GM21526 (cell line): ENCODE results near the gene SPESP1.
"Not testable (repeated sequence)": the region's sequence is repeated elsewhere in the genome, so short reads cannot be mapped to it uniquely, and the experiment has no call there.

ENCODE experiments used
- ATAC-seq: cut with Tn5 transposase; IDR thresholded peaks from one replicate; pipeline ENCODE4 v1.9.1; 2021; ENCODE audit warnings: moderate library complexity; ENCODE audit not compliant: unreplicated experiment, low FRiP score

Gene SPESP1

GRCh38 chr15:68958597-68958996 is 28.3 kb downstream of the SPESP1 start:
- ATAC-seq, result no peak

- ATAC-seq, result no peak
These were observed 32.1 kb downstream of the SPESP1 start for GRCh38 chr15:68962465-68962864.

- ATAC-seq, result not testable (repeated sequence)
These were observed 33.4 kb downstream of the SPESP1 start for GRCh38 chr15:68963719-68964118.

- no peak for ATAC-seq
These were observed 36.7 kb downstream of the SPESP1 start for GRCh38 chr15:68966996-68967395.

- no peak for ATAC-seq
These were observed 37.6 kb downstream of the SPESP1 start for GRCh38 chr15:68967948-68968347.

GRCh38 chr15:68969298-68969697 is 39.0 kb downstream of the SPESP1 start:
- ATAC-seq, result no peak

- no peak for ATAC-seq
These were observed 42.1 kb downstream of the SPESP1 start for GRCh38 chr15:68972201-68973065.

- not testable (repeated sequence) for ATAC-seq
These were observed 45.4 kb downstream of the SPESP1 start for GRCh38 chr15:68975651-68976160.

- not testable (repeated sequence) for ATAC-seq
These were observed 47.1 kb downstream of the SPESP1 start for GRCh38 chr15:68977426-68977825.

GRCh38 chr15:68979006-68979405 is 48.7 kb downstream of the SPESP1 start:
- no peak for ATAC-seq

GRCh38 chr15:68979816-68980215 is 49.5 kb downstream of the SPESP1 start:
- ATAC-seq, result no peak

GRCh38 chr15:68980786-68981185 is 50.5 kb downstream of the SPESP1 start:
- ATAC-seq, result no peak

- ATAC-seq, result no peak
These were observed 51.6 kb downstream of the SPESP1 start for GRCh38 chr15:68981941-68982340.

- no peak for ATAC-seq
These were observed 52.7 kb downstream of the SPESP1 start for GRCh38 chr15:68982976-68983563.

- no peak for ATAC-seq
These were observed 53.7 kb downstream of the SPESP1 start for GRCh38 chr15:68983961-68984481.

GRCh38 chr15:68984586-68984985 is 54.3 kb downstream of the SPESP1 start:
- no peak for ATAC-seq

- no peak for ATAC-seq
These were observed 55.1 kb downstream of the SPESP1 start for GRCh38 chr15:68985361-68985891.

- no peak for ATAC-seq
These were observed 56.0 kb downstream of the SPESP1 start for GRCh38 chr15:68986322-68986721.

GRCh38 chr15:68987120-68987519 is 56.8 kb downstream of the SPESP1 start:
- no peak for ATAC-seq

GRCh38 chr15:68987676-68988075 is 57.4 kb downstream of the SPESP1 start:
- no peak for ATAC-seq

GRCh38 chr15:68989541-68990230 is 59.4 kb downstream of the SPESP1 start:
- no peak for ATAC-seq
